ENCODE data around the gene VKORC1L1.

The VKORC1L1 gene

DNA sequence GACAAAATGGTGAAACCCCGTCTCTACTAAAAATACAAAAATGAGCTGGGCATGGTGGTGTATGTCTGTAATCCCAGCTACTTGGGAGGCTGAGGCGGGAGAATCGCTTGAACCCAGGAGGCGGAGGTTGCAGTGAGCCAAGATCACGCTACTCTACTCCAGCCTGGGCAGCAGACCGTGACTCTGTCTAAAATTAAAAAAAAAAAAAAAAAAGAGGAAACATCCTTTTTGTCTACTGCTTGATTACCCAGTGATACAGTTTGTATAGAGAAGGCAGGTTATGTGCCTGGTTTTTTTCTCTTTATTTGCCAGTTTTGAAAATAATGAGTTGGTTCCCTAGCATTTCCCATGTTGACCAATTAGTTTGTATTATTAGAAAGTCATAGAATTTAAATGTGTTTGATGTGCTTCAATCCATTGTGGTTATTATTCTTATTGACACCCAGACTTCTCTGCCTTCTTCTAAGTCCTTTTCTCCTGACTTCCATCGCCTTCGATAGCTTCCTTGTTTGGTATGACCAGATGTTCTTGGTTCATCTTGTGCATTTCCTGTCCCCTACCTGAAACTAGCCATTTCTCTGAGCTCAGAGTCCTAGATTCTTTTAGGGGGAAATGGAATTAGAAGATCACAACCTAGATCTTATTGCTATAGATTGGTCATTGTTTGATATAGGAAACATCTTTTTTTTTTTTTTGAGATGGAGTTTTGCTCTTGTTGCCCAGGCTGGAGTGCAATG lies 43.2 kb downstream of the VKORC1L1 start:
- no peak for TF ChIP-seq EGR1 (IDR thresholded peaks at IDR 0.05)

DNA sequence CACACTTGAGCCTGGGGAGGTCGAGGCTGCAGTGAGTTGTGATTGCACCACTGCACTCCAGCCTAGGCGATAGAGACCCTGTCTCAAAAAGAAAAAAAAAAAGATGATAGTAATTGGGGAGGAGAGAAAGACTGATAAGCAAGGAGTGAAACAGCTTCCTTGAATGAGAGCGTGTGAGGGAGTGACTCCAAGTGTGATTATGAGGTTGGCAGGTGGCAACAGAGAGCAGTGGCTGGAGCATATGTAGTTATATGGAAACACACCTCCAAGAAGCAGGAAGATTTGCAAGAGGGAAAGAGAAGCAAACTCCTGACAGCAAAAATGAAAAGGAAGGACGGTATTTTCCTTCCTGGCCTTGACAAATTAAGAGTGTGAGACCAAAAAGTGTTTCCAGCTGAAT lies 50.4 kb downstream of the VKORC1L1 start:
- TF ChIP-seq, protein P1, sequence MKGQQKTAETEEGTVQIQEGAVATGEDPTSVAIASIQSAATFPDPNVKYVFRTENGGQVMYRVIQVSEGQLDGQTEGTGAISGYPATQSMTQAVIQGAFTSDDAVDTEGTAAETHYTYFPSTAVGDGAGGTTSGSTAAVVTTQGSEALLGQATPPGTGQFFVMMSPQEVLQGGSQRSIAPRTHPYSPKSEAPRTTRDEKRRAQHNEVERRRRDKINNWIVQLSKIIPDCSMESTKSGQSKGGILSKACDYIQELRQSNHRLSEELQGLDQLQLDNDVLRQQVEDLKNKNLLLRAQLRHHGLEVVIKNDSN (IDR thresholded peaks at IDR 0.05): no peak
- TF ChIP-seq TEAD4 (IDR thresholded peaks at IDR 0.05) (no peak), EP300 (IDR thresholded peaks at IDR 0.05; ENCODE audit: borderline replicate concordance) (no peak), ZBTB7A (IDR thresholded peaks at IDR 0.05; ENCODE audit: low read depth) (no peak), FOXM1 (IDR thresholded peaks at IDR 0.05; ENCODE audit: borderline replicate concordance, low read depth) (no peak)
- TF ChIP-seq, protein P2, sequence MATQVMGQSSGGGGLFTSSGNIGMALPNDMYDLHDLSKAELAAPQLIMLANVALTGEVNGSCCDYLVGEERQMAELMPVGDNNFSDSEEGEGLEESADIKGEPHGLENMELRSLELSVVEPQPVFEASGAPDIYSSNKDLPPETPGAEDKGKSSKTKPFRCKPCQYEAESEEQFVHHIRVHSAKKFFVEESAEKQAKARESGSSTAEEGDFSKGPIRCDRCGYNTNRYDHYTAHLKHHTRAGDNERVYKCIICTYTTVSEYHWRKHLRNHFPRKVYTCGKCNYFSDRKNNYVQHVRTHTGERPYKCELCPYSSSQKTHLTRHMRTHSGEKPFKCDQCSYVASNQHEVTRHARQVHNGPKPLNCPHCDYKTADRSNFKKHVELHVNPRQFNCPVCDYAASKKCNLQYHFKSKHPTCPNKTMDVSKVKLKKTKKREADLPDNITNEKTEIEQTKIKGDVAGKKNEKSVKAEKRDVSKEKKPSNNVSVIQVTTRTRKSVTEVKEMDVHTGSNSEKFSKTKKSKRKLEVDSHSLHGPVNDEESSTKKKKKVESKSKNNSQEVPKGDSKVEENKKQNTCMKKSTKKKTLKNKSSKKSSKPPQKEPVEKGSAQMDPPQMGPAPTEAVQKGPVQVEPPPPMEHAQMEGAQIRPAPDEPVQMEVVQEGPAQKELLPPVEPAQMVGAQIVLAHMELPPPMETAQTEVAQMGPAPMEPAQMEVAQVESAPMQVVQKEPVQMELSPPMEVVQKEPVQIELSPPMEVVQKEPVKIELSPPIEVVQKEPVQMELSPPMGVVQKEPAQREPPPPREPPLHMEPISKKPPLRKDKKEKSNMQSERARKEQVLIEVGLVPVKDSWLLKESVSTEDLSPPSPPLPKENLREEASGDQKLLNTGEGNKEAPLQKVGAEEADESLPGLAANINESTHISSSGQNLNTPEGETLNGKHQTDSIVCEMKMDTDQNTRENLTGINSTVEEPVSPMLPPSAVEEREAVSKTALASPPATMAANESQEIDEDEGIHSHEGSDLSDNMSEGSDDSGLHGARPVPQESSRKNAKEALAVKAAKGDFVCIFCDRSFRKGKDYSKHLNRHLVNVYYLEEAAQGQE (IDR thresholded peaks at IDR 0.05; ENCODE audit: low read depth): no peak
- TF ChIP-seq, protein P3, sequence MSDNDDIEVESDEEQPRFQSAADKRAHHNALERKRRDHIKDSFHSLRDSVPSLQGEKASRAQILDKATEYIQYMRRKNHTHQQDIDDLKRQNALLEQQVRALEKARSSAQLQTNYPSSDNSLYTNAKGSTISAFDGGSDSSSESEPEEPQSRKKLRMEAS (IDR thresholded peaks at IDR 0.05): no peak

- TF ChIP-seq CREB1 (IDR thresholded peaks at IDR 0.05; ENCODE audit: low read depth): no peak
- no peak for TF ChIP-seq EGR1 (IDR thresholded peaks at IDR 0.05)
- TF ChIP-seq, protein P1 (IDR thresholded peaks at IDR 0.05): no peak
- no peak for TF ChIP-seq TEAD4 (IDR thresholded peaks at IDR 0.05)
- TF ChIP-seq, protein P2 (IDR thresholded peaks at IDR 0.05; ENCODE audit: low read depth): no peak
- TF ChIP-seq, protein P3 (IDR thresholded peaks at IDR 0.05): no peak
- no peak for TF ChIP-seq FOXM1 (IDR thresholded peaks at IDR 0.05; ENCODE audit: borderline replicate concordance, low read depth)
- no peak for TF ChIP-seq TAF1 (IDR thresholded peaks at IDR 0.05; ENCODE audit: low read depth)
- no peak for TF ChIP-seq YY1 (IDR thresholded peaks at IDR 0.05; ENCODE audit: low read depth)
- no peak for TF ChIP-seq ZBTB7A (IDR thresholded peaks at IDR 0.05; ENCODE audit: low read depth)
These were observed 51.3 kb downstream of the VKORC1L1 start for GRCh38 chr7:65924193-65924592.

GRCh38 chr7:65925040-65925439 lies 52.2 kb downstream of the VKORC1L1 start:
- TF ChIP-seq EGR1 (IDR thresholded peaks at IDR 0.05) (no peak), FOXM1 (IDR thresholded peaks at IDR 0.05; ENCODE audit: borderline replicate concordance, low read depth) (no peak), NFIC (IDR thresholded peaks at IDR 0.05) (no peak), TAF1 (IDR thresholded peaks at IDR 0.05; ENCODE audit: low read depth) (no peak), EP300 (IDR thresholded peaks at IDR 0.05; ENCODE audit: borderline replicate concordance) (no peak), YY1 (IDR thresholded peaks at IDR 0.05; ENCODE audit: low read depth) (no peak), TCF12 (IDR thresholded peaks at IDR 0.05; ENCODE audit: low read depth) (no peak), RAD21 (IDR thresholded peaks at IDR 0.05; ENCODE audit: low read depth) (no peak), CREB1 (IDR thresholded peaks at IDR 0.05; ENCODE audit: low read depth) (no peak), CEBPB (IDR thresholded peaks at IDR 0.05) (no peak), TEAD4 (IDR thresholded peaks at IDR 0.05) (no peak), ZBTB7A (IDR thresholded peaks at IDR 0.05; ENCODE audit: low read depth) (no peak)
- TF ChIP-seq, protein P3 (IDR thresholded peaks at IDR 0.05): no peak
- TF ChIP-seq, protein P2 (IDR thresholded peaks at IDR 0.05; ENCODE audit: low read depth): no peak
- TF ChIP-seq, protein P1 (IDR thresholded peaks at IDR 0.05): no peak
